ENCODE data around the gene XPOT.
A peak's percentile ranks its signal among the peaks of the same experiment; 100 is the strongest.
"Not testable (repeated sequence)": the region's sequence is repeated elsewhere in the genome, so short reads cannot be mapped to it uniquely, and the experiment has no call there.

Gene XPOT

GRCh38 chr12:64403707-64404469, at the start of gene XPOT:
XPOT (plus strand) TSS chr12:64404392; CDS start chr12:64410036, 5,644 bp downstream.
- peak; percentile 91 for DNase-seq

GRCh38 chr12:64356209-64356608, 48.0 kb upstream of the XPOT start:
- not testable (repeated sequence) for DNase-seq

- not testable (repeated sequence) for DNase-seq
These were observed 43.0 kb upstream of the XPOT start for GRCh38 chr12:64361173-64361572.

- no peak for DNase-seq
These were observed 41.4 kb upstream of the XPOT start for GRCh38 chr12:64362721-64363305.

GRCh38 chr12:64383675-64384074, 20.5 kb upstream of the XPOT start:
- DNase-seq: no peak

GRCh38 chr12:64385019-64385418, 19.2 kb upstream of the XPOT start:
- no peak for DNase-seq

GRCh38 chr12:64385468-64385867, 18.7 kb upstream of the XPOT start:
- DNase-seq: peak; percentile 56

GRCh38 chr12:64387197-64387816, 16.9 kb upstream of the XPOT start:
- DNase-seq: no peak

GRCh38 chr12:64389154-64389553, 15.0 kb upstream of the XPOT start:
- no peak for DNase-seq

- no peak for DNase-seq
These were observed 13.8 kb upstream of the XPOT start, which contains the start of gene C12orf56 for GRCh38 chr12:64390275-64390851. C12orf56 (minus strand) TSS chr12:64390758; CDS start chr12:64390565, 193 bp downstream.

- DNase-seq: no peak
These were observed 12.0 kb upstream of the XPOT start for GRCh38 chr12:64392221-64392620.

- no peak for DNase-seq
These were observed 8.5 kb upstream of the XPOT start for GRCh38 chr12:64395739-64396138.

- DNase-seq: no peak
These were observed 4.2 kb upstream of the XPOT start for GRCh38 chr12:64400041-64400440.

GRCh38 chr12:64402181-64402580, 2.0 kb upstream of the XPOT start:
- no peak for DNase-seq

- peak; percentile 82 for DNase-seq
These were observed 471 bp downstream of the XPOT start for GRCh38 chr12:64404470-64405256.

GRCh38 chr12:64407342-64408223, 3.4 kb downstream of the XPOT start:
- DNase-seq: no peak

- DNase-seq: no peak
These were observed 7.2 kb downstream of the XPOT start for GRCh38 chr12:64411427-64411826.

GRCh38 chr12:64412459-64412858, 8.3 kb downstream of the XPOT start:
- no peak for DNase-seq

GRCh38 chr12:64413884-64414283, 9.7 kb downstream of the XPOT start:
- DNase-seq: no peak

GRCh38 chr12:64418209-64418608, 14.0 kb downstream of the XPOT start:
- no peak for DNase-seq

GRCh38 chr12:64419696-64420095, 15.5 kb downstream of the XPOT start:
- no peak for DNase-seq

GRCh38 chr12:64427988-64428387, 23.8 kb downstream of the XPOT start:
- no peak for DNase-seq
